RWPE2 (cell line): Measurements from ENCODE around the gene SLC44A3.

Experiments used
- ATAC-seq: fragments of 200-7000 bp; cut with Tn5 transposase; 3 replicates; pipeline ENCODE4 v1.9.1; 2021; ENCODE audit warnings: low read depth
- DNase-seq: peaks from one replicate; pipeline ENCODE4 v3.0.0-alpha.2; 2020; ENCODE audit warnings: low spot score
- H3K27ac ChIP-seq: fragments of 450-650 bp; 2 replicates; pipeline ENCODE4 v1.5.1; 2017; ENCODE audit warnings: mild to moderate bottlenecking; ENCODE audit not compliant: poor library complexity, severe bottlenecking
- H3K27me3 ChIP-seq: fragments of 250-450 bp; sonication (Bioruptor Pico); 2 replicates; pipeline ENCODE4 v1.5.1; 2021; ENCODE audit warnings: mild to moderate bottlenecking, moderate library complexity; ENCODE audit not compliant: insufficient read depth, poor library complexity, severe bottlenecking
- H3K36me3 ChIP-seq: fragments of 250-450 bp; sonication (Bioruptor Pico); 2 replicates; pipeline ENCODE4 v1.5.1; 2020; ENCODE audit warnings: low read depth, mild to moderate bottlenecking, moderate library complexity
- H3K4me1 ChIP-seq: fragments of 250-450 bp; sonication (Bioruptor Pico); 2 replicates; pipeline ENCODE4 v1.5.1; 2021; ENCODE audit warnings: mild to moderate bottlenecking, moderate library complexity; ENCODE audit not compliant: insufficient read depth, poor library complexity, severe bottlenecking
- H3K4me3 ChIP-seq: fragments of 250-450 bp; sonication (Bioruptor Pico); 2 replicates; pipeline ENCODE4 v1.5.1; 2021; ENCODE audit warnings: mild to moderate bottlenecking, moderate library complexity; ENCODE audit not compliant: severe bottlenecking
- H3K9me3 ChIP-seq: fragments of 250-450 bp; sonication (Bioruptor Pico); 2 replicates; pipeline ENCODE4 v1.5.1; 2021; ENCODE audit warnings: mild to moderate bottlenecking, moderate library complexity; ENCODE audit not compliant: severe bottlenecking
- TF ChIP-seq, protein P1 (sequence below): fragments of 450-650 bp; IDR thresholded peaks from one replicate; pipeline ENCODE4 v1.5.1; 2017; ENCODE audit warnings: mild to moderate bottlenecking, moderate library complexity; ENCODE audit not compliant: poor library complexity, severe bottlenecking

Gene SLC44A3

DNA sequence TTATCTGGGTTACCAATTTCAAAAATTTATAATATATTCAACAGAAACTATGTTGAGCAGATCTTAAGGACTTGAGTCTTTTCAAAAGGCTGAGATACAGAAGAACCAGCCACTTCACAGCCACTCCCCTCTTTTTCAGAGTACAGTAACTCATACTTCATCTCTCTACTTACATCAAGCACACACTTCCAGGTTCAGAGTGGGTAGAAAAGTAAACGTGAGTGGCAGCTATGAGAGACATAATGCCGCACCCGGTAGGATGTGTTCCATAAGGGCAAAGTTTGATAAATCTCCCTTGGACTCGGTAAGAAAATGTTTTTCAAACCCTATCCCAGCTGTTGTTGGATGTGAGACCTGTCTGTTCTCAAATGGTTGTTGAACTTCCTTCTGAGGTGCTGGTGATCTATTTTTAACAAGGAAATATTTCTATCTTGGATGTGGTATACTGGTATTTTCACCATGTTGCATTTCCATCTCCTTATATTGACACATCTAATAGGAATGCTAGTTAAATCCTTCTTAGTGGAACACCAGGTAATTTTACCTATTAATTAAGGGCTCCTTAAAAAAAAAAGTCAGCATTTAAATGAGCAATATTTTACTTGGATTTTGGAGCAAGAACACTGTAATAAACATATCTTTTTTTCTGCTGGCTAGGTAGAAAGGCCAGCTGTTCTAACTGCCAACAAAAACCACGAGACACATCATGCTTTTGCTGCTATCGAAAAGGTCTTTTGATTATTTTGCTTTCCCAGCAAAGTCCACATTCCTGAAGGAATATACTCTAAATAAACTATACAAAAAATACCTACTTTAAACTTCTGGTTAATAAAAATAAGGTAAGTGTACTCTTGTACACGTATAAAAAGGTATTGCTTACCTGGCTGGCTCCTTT lies 78.6 kb downstream of the SLC44A3 start:
- no peak for DNase-seq
- TF ChIP-seq, protein P1, sequence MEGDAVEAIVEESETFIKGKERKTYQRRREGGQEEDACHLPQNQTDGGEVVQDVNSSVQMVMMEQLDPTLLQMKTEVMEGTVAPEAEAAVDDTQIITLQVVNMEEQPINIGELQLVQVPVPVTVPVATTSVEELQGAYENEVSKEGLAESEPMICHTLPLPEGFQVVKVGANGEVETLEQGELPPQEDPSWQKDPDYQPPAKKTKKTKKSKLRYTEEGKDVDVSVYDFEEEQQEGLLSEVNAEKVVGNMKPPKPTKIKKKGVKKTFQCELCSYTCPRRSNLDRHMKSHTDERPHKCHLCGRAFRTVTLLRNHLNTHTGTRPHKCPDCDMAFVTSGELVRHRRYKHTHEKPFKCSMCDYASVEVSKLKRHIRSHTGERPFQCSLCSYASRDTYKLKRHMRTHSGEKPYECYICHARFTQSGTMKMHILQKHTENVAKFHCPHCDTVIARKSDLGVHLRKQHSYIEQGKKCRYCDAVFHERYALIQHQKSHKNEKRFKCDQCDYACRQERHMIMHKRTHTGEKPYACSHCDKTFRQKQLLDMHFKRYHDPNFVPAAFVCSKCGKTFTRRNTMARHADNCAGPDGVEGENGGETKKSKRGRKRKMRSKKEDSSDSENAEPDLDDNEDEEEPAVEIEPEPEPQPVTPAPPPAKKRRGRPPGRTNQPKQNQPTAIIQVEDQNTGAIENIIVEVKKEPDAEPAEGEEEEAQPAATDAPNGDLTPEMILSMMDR: no peak

DNA sequence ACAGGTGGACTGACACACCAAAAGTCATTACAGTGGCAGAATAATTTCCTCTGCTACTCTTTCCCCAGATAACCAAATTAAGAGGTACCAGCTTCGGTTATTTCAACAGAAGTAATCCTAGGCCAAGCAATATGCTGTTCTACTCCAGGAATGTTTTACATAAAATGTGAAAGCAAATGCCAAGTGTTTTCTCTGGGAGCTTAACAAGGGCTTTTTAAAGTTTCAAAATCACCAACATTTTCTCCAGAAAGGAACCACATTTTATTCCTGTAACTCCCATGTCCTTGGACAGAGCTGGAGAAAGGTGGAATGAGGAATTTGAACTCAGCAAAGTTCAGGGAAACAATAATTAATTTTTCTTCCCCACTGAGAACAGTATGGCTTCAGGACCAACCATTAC lies 79.6 kb downstream of the SLC44A3 start:
- H3K4me1 ChIP-seq: peaks cover 15% of the 10 kb centered on the region
- TF ChIP-seq, protein P1: no peak
- no peak for DNase-seq
- H3K27me3 ChIP-seq: no peaks in the 10 kb centered on the region
- no peak for ATAC-seq
- H3K36me3 ChIP-seq: peaks cover 82% of the 10 kb centered on the region
- H3K27ac ChIP-seq: no peak overlapping the region
- H3K9me3 ChIP-seq: no peaks in the 10 kb centered on the region
- no peak overlapping the region for H3K4me3 ChIP-seq

More for the DNA sequence above, 78.6 kb downstream of the SLC44A3 start:
- H3K4me1 ChIP-seq: peaks cover 4% of the 10 kb centered on the region
- H3K27me3 ChIP-seq: no peaks in the 10 kb centered on the region
- H3K27ac ChIP-seq: peak overlapping the region; percentile 5
- no peak for ATAC-seq
- H3K9me3 ChIP-seq: no peaks in the 10 kb centered on the region
- peaks cover 82% of the 10 kb centered on the region for H3K36me3 ChIP-seq
- no peak overlapping the region for H3K4me3 ChIP-seq

DNA sequence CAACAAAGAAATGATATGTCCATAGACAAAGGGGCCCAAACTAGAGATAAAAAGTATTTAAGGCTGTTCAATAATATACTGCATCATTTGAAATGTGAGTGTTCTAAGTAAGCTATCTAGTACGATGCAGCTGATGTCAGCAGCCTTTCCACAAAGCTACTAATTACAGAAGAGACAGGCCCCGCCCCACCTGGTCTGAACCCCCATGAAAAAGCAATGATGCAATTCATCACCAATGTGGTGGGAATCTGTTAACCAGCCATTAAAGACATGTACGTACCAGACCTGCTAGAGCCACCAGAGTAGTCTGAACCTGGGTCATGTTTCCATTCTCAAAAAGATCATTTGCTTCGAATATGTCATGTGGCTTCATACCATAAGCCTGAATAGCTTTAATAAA lies 81.7 kb downstream of the SLC44A3 start:
- peaks cover 20% of the 10 kb centered on the region for H3K4me1 ChIP-seq
- no peaks in the 10 kb centered on the region for H3K9me3 ChIP-seq
- ATAC-seq: no peak
- H3K36me3 ChIP-seq: peaks cover 61% of the 10 kb centered on the region
- H3K27me3 ChIP-seq: no peaks in the 10 kb centered on the region
- no peak for DNase-seq
- H3K27ac ChIP-seq: peak overlapping the region; percentile 64
- no peak overlapping the region for H3K4me3 ChIP-seq
- TF ChIP-seq, protein P1: no peak

DNA sequence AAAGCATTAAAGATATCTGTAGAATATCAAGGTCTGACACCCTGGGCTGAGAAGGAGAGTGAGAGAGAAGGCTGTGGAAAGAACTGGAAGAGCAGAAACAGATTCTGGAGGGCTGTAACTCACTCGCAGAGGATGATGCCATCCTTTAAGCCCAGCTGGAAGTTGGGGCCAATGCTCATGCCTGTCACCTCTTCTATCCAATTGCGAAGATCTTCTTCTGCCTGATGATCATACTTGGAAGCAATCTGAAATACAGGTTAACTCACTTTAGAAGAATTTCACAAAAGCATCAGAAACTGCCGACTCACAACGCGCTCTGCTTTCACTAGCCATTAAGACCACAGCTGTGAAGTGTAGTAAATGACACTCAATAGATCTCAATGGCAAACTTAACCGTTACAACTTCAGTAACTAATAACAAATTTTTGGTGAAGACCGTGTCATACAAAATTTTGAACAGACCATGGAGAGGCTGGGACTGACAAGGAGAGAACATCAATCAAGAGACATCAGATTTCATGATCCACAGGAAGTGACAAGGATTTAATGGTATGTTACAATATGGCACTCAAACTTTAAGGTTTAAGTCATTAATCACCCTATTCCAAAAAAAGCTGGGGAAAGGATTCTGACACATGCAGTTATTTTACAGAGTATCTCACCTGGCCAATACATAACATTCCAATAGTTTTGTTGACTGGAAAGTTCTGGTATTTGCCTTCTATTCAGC lies 83.3 kb downstream of the SLC44A3 start:
- peaks cover 45% of the 10 kb centered on the region for H3K36me3 ChIP-seq
- TF ChIP-seq, protein P1: no peak
- no peak for DNase-seq
- H3K4me3 ChIP-seq: no peak overlapping the region
- no peaks in the 10 kb centered on the region for H3K9me3 ChIP-seq
- H3K27me3 ChIP-seq: no peaks in the 10 kb centered on the region
- H3K27ac ChIP-seq: peak overlapping the region; percentile 64
- H3K4me1 ChIP-seq: peaks cover 20% of the 10 kb centered on the region
- ATAC-seq: peak; percentile 79
